Measurements from ENCODE around the gene MCTP1. TPM values are rescaled to one million over a fixed set of nuclear protein-coding genes. Genes with fewer than 3 reads are reported as not detected.

Gene MCTP1
- total and polyA plus RNA-seq, 2 experiments from 2014 or later: 1.3 to 5.7 TPM

DNA sequence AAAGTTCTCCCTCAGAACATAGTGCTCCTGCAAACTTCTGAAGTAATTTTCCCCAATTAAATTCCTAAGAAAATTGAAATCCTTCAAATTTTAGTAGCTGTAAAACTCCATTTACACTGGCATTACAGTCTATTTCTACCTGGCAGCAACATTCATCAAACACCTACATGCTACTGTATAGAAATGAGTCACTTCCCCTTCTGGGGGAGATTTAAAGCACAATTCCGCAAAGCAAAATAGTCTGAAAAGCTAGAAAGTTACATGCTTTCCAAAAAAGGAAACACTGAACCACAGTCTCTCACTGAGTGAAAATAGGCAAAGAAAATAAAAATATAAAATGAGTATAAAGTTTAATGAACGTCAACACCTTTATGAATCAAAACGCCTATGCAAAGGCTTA is 43.3 kb downstream of the MCTP1 start:
- Histone ChIP-seq H3K9me3 (ENCODE audit: low read depth) (no peaks in the 10 kb centered on the region), H3K79me2 (no peaks in the 10 kb centered on the region), H3K27ac (no peak overlapping the region), H3K27me3 (no peaks in the 10 kb centered on the region), H4K20me1 (ENCODE audit: insufficient read depth, poor library complexity, severe bottlenecking) (no peaks in the 10 kb centered on the region), H3K4me2 (no peak overlapping the region), H2AFZ (no peak overlapping the region), H3K4me1 (ENCODE audit: insufficient read depth) (no peaks in the 10 kb centered on the region), H3K9me2 (replicated peaks; ENCODE audit: insufficient read depth) (no peaks in the 10 kb centered on the region), H3K4me3 (no peak overlapping the region), H3K36me3 (replicated peaks; ENCODE audit: insufficient read depth, low read depth) (no peaks in the 10 kb centered on the region)
- no peak for DNase-seq (ENCODE audit: low spot score)
- TF ChIP-seq EZH2phosphoT487 (IDR thresholded peaks at IDR 0.05; ENCODE audit: low read depth, severe bottlenecking, unreplicated experiment) (no peak), EZH2 (IDR thresholded peaks at IDR 0.05; ENCODE audit: borderline replicate concordance) (no peak)
- TF ChIP-seq, protein P1, sequence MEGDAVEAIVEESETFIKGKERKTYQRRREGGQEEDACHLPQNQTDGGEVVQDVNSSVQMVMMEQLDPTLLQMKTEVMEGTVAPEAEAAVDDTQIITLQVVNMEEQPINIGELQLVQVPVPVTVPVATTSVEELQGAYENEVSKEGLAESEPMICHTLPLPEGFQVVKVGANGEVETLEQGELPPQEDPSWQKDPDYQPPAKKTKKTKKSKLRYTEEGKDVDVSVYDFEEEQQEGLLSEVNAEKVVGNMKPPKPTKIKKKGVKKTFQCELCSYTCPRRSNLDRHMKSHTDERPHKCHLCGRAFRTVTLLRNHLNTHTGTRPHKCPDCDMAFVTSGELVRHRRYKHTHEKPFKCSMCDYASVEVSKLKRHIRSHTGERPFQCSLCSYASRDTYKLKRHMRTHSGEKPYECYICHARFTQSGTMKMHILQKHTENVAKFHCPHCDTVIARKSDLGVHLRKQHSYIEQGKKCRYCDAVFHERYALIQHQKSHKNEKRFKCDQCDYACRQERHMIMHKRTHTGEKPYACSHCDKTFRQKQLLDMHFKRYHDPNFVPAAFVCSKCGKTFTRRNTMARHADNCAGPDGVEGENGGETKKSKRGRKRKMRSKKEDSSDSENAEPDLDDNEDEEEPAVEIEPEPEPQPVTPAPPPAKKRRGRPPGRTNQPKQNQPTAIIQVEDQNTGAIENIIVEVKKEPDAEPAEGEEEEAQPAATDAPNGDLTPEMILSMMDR (IDR thresholded peaks at IDR 0.05; ENCODE audit: poor library complexity): no peak
- 92% methylated on average over 3 of the region's 3 CpGs for WGBS (ENCODE audit: low lambda C conversion rate, missing lambda C conversion rate)

DNA sequence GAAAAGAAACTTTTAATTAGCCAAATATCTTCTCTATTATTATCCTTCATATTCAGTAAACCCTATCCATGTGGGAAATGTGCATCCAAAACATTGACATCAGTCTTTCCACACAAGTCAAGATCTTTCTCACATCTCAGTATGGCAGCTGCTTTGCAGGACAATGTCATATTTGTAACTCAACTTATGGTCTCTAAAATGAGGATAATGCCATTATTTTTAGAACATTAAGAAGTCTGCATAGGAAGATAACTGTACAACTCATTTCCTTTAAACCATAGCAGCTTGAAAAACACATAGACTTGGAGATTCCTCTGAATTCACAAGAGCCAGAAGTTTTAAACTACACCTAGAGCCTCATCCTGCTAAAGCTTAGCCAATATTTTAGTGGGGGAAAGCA is 43.7 kb downstream of the MCTP1 start:
- DNase-seq (ENCODE audit: low spot score): no peak
- no peak overlapping the region for H3K4me2 ChIP-seq
- no peak overlapping the region for H3K4me3 ChIP-seq
- no peaks in the 10 kb centered on the region for H3K4me1 ChIP-seq (ENCODE audit: insufficient read depth)
- TF ChIP-seq EZH2phosphoT487 (IDR thresholded peaks at IDR 0.05; ENCODE audit: low read depth, severe bottlenecking, unreplicated experiment): no peak
- no peak for TF ChIP-seq EZH2 (IDR thresholded peaks at IDR 0.05; ENCODE audit: borderline replicate concordance)
- TF ChIP-seq, protein P1 (IDR thresholded peaks at IDR 0.05; ENCODE audit: poor library complexity): no peak
- H2AFZ ChIP-seq: no peak overlapping the region
- H3K27ac ChIP-seq: no peak overlapping the region
- H3K9me3 ChIP-seq (ENCODE audit: low read depth): no peaks in the 10 kb centered on the region
- H3K36me3 ChIP-seq (replicated peaks; ENCODE audit: insufficient read depth, low read depth): no peaks in the 10 kb centered on the region
- no peaks in the 10 kb centered on the region for H3K27me3 ChIP-seq
- no peaks in the 10 kb centered on the region for H3K79me2 ChIP-seq
- no peaks in the 10 kb centered on the region for H4K20me1 ChIP-seq (ENCODE audit: insufficient read depth, poor library complexity, severe bottlenecking)
- no peaks in the 10 kb centered on the region for H3K9me2 ChIP-seq (replicated peaks; ENCODE audit: insufficient read depth)

DNA sequence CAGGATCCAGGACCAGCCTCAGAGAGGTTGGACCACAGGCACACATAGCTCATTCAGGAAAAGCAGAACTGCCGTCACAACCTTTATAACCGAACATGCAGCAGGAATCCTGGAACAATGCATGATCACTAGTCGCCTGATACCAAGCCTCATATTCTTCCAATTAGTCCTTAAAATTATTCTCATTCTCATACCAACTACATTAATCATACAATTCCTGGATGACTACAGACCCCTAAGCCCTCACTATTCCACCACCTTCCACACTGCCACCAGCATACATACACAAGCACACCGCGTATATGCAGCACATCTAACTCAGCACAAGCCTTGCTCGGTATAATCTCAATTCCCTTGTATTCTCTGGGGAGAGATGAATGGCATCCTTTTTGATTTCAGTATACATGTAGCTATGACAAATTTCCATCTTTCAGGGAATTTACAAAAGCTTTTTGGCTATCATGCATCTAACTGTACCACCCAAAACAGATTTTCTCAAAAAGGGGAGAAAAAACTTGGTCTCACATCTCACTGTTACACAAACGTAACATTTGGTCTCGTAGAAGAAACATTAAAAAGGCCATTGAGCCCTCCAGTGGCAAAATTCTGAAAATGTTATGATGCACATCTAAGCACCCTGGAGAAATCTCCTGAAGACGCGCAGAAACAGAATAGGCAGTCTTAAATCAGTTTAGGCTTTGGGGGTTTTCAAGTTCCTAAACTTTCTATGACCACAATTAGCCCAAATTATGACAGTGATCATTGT is 46.2 kb downstream of the MCTP1 start:
- no peaks in the 10 kb centered on the region for H3K9me2 ChIP-seq (replicated peaks; ENCODE audit: insufficient read depth)
- H3K27ac ChIP-seq: no peak overlapping the region
- H3K36me3 ChIP-seq (replicated peaks; ENCODE audit: insufficient read depth, low read depth): no peaks in the 10 kb centered on the region
- H2AFZ ChIP-seq: no peak overlapping the region
- H3K4me1 ChIP-seq (ENCODE audit: insufficient read depth): no peaks in the 10 kb centered on the region
- no peak overlapping the region for H3K4me2 ChIP-seq
- TF ChIP-seq, protein P1 (IDR thresholded peaks at IDR 0.05; ENCODE audit: poor library complexity): peak; percentile 45
- no peak for TF ChIP-seq EZH2 (IDR thresholded peaks at IDR 0.05; ENCODE audit: borderline replicate concordance)
- no peak overlapping the region for H3K4me3 ChIP-seq
- H3K9me3 ChIP-seq (ENCODE audit: low read depth): no peaks in the 10 kb centered on the region
- no peak for DNase-seq (ENCODE audit: low spot score)
- WGBS (ENCODE audit: low lambda C conversion rate, missing lambda C conversion rate): 81% methylated on average over 10 of the region's 10 CpGs
- H3K27me3 ChIP-seq: no peaks in the 10 kb centered on the region
- no peaks in the 10 kb centered on the region for H3K79me2 ChIP-seq
- no peaks in the 10 kb centered on the region for H4K20me1 ChIP-seq (ENCODE audit: insufficient read depth, poor library complexity, severe bottlenecking)

All from hepatocyte (in vitro differentiated cells).